Heart left ventricle (tissue), 13 donors: ENCODE measurements around the gene INHBC.

ENCODE experiments used
- POLR2A ChIP-seq, 2 donors: fragments of 450-650 bp; IDR thresholded peaks; one replicate each; pipeline ENCODE4 v1.6.1; 2017; ENCODE audit warnings: antibody characterized with exemption in 2 of 2, mild to moderate bottlenecking in 2 of 2, moderate library complexity in 2 of 2
- TF ChIP-seq, protein P1 (sequence below), 12 donors: fragments of 200-600 bp; sonication (generic) in 4 of 12; IDR thresholded peaks; one replicate each; pipeline versions ENCODE4 v1.5.0 to v1.8.0; 2018 to 2022; ENCODE audit warnings: antibody characterized with exemption in 12 of 12, mild to moderate bottlenecking in 5 of 12
- donor health status: ischemic (EF 13 %, LVEDD 7.1; RV severe dilation, severe dysfunction).
- donor health status: DM: no; HTN: yes; CAD: no.
- donor health status: DM: no; HTN: no; CAD: no.
- donor health status: ischemic (EF 25% LVEDD 6.9; RV normal size, moderate dysfunction).
- donor health status: ischemic (EF 25% LVEDD 5.7; RV mildly dilated, moderate dysfunction).
- donor health status: ischemic (EF 35%, LVEDD 5.7; RV mildly dilated, moderate dysfunction).
- donor health status: nonischemic (EF 11% LVEDD 7.7; RV severe dilation, severe dysfunction).
- donor health status: DM: yes; HTN: yes; CAD: no.
- donor health status: PGD.
- donor health status: ischemic (EF 29% LVEDD 5.4; RV normal size, mild dysfunction).
- donor health status: nonischemic (EF 23%, LVEDD 6.1; RV moderate dilation, normal function).

DNA sequence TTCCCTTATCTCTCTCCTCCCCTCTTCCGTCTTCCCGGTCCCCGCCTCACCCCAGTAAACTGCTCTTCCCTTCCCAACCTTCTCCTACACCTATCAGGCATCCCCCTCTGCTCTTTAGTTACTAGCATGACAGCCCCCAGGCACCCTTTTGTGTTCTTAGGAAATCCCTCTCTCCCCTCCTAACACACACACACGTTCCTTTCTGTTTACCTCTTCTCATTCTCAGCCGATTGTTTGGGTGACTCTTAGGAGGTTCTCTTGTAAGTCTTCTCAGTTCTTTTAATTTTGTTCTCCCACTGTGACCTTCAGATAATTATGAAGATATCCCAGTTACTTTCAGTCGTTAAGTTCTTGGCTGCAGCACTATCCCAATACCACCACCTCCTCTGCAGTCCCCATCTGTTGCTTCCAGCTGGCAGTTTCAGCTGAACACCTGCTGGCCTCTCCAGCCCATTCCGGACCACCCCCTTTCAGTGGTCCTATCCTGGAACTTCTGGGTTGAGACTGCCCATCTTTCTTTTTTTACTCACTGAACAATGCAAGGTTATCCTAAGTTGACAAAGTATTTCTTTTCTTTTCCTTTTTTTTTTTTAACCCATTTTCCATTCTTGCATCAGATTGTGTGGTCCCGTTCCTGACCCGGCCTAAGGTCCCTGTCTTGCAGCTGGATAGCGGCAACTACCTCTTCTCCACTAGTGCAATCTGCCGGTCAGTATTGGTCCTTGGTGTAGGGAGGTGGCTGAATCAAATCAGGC lies 54.0 kb downstream of the INHBC start:
- TF ChIP-seq, protein P1, sequence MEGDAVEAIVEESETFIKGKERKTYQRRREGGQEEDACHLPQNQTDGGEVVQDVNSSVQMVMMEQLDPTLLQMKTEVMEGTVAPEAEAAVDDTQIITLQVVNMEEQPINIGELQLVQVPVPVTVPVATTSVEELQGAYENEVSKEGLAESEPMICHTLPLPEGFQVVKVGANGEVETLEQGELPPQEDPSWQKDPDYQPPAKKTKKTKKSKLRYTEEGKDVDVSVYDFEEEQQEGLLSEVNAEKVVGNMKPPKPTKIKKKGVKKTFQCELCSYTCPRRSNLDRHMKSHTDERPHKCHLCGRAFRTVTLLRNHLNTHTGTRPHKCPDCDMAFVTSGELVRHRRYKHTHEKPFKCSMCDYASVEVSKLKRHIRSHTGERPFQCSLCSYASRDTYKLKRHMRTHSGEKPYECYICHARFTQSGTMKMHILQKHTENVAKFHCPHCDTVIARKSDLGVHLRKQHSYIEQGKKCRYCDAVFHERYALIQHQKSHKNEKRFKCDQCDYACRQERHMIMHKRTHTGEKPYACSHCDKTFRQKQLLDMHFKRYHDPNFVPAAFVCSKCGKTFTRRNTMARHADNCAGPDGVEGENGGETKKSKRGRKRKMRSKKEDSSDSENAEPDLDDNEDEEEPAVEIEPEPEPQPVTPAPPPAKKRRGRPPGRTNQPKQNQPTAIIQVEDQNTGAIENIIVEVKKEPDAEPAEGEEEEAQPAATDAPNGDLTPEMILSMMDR (IDR thresholded peaks at IDR 0.05): no peak
- TF ChIP-seq POLR2A (IDR thresholded peaks at IDR 0.05): no peak
